K562 (cell line): ENCODE results near the gene EPHB1.

Source experiments
- HDAC2 ChIP-seq: fragments of 450-650 bp; IDR thresholded peaks from 2 replicates; pipeline ENCODE4 v1.6.1; 2016; ENCODE audit warnings: mild to moderate bottlenecking
- PKNOX1 ChIP-seq: fragments of 450-650 bp; IDR thresholded peaks from 2 replicates; pipeline ENCODE4 v1.6.1; 2016
- TCF7 ChIP-seq: sonication (generic); IDR thresholded peaks from 2 replicates; pipeline ENCODE4 v1.6.1; 2016; ENCODE audit warnings: antibody characterized with exemption, borderline replicate concordance
- ZNF561 ChIP-seq: fragments of 450-650 bp; formaldehyde crosslinking; conservative IDR thresholded peaks from 2 replicates; pipeline ENCODE4 v1.4.0; 2020; ENCODE audit warnings: mild to moderate bottlenecking, moderate library complexity

- TF ChIP-seq ZNF561 (CRISPR knock-in tag) = no peak
- no peak for TF ChIP-seq TCF7
- no peak for TF ChIP-seq HDAC2
- no peak for TF ChIP-seq PKNOX1
These were observed 304.8 kb downstream of the EPHB1 start for GRCh38 chr3:135099734-135100355.
